ENCODE results near the gene C3orf18.

C3orf18 gene

GRCh38 chr3:50587806-50588758 lies 20.5 kb upstream of the C3orf18 start:
- no peak overlapping the region for H3K27ac ChIP-seq (ENCODE audit: low read depth, low read length)
- H3K9me3 ChIP-seq (ENCODE audit: control insufficient read depth, insufficient read depth, low read length): no peaks in the 10 kb centered on the region
- no peak overlapping the region for H3K9ac ChIP-seq (ENCODE audit: low read depth, low read length)
- H3K4me3 ChIP-seq (ENCODE audit: low read depth, low read length): no peak overlapping the region
- no peaks in the 10 kb centered on the region; the same call in 1 of the 2 replicates for H3K4me1 ChIP-seq (ENCODE audit: control insufficient read depth, insufficient read depth, low read length)
- peaks cover 4% of the 10 kb centered on the region; the same call in 1 of the 2 replicates for H3K36me3 ChIP-seq (ENCODE audit: control insufficient read depth, insufficient read depth, low read length)
- no peaks in the 10 kb centered on the region for H3K27me3 ChIP-seq (ENCODE audit: control insufficient read depth, insufficient read depth, low read length)

- Histone ChIP-seq H3K4me3 (ENCODE audit: low read depth, low read length) (no peak overlapping the region), H3K27me3 (ENCODE audit: control insufficient read depth, insufficient read depth, low read length) (no peaks in the 10 kb centered on the region), H3K9me3 (ENCODE audit: control insufficient read depth, insufficient read depth, low read length) (no peaks in the 10 kb centered on the region), H3K27ac (ENCODE audit: low read depth, low read length) (no peak overlapping the region), H3K36me3 (ENCODE audit: control insufficient read depth, insufficient read depth, low read length) (peaks cover 5% of the 10 kb centered on the region; the same call in 1 of the 2 replicates), H3K4me1 (ENCODE audit: control insufficient read depth, insufficient read depth, low read length) (no peaks in the 10 kb centered on the region; the same call in 1 of the 2 replicates), H3K9ac (ENCODE audit: low read depth, low read length) (no peak overlapping the region)
Measured at GRCh38 chr3:50587373-50587772, 19.8 kb upstream of the C3orf18 start.

- H3K9me3 ChIP-seq (ENCODE audit: control insufficient read depth, insufficient read depth, low read length): no peaks in the 10 kb centered on the region
- H3K4me1 ChIP-seq (ENCODE audit: control insufficient read depth, insufficient read depth, low read length): no peaks in the 10 kb centered on the region; the same call in 1 of the 2 replicates
- H3K27ac ChIP-seq (ENCODE audit: low read depth, low read length): no peak overlapping the region
- H3K27me3 ChIP-seq (ENCODE audit: control insufficient read depth, insufficient read depth, low read length): no peaks in the 10 kb centered on the region
- H3K9ac ChIP-seq (ENCODE audit: low read depth, low read length): no peak overlapping the region
- no peak overlapping the region for H3K4me3 ChIP-seq (ENCODE audit: low read depth, low read length)
- peaks cover 9% of the 10 kb centered on the region; the same call in 1 of the 2 replicates for H3K36me3 ChIP-seq (ENCODE audit: control insufficient read depth, insufficient read depth, low read length)
Measured at GRCh38 chr3:50586763-50587070, 19.2 kb upstream of the C3orf18 start.

GRCh38 chr3:50585919-50586762 lies 18.6 kb upstream of the C3orf18 start:
- Histone ChIP-seq H3K9ac (ENCODE audit: low read depth, low read length) (no peak overlapping the region), H3K4me3 (ENCODE audit: low read depth, low read length) (no peak overlapping the region), H3K9me3 (ENCODE audit: control insufficient read depth, insufficient read depth, low read length) (no peaks in the 10 kb centered on the region), H3K36me3 (ENCODE audit: control insufficient read depth, insufficient read depth, low read length) (peaks cover 12% of the 10 kb centered on the region; the same call in 1 of the 2 replicates), H3K4me1 (ENCODE audit: control insufficient read depth, insufficient read depth, low read length) (no peaks in the 10 kb centered on the region; the same call in 1 of the 2 replicates), H3K27me3 (ENCODE audit: control insufficient read depth, insufficient read depth, low read length) (no peaks in the 10 kb centered on the region), H3K27ac (ENCODE audit: low read depth, low read length) (no peak overlapping the region)

- no peak overlapping the region for H3K27ac ChIP-seq (ENCODE audit: low read depth, low read length)
- H3K4me1 ChIP-seq (ENCODE audit: control insufficient read depth, insufficient read depth, low read length): no peaks in the 10 kb centered on the region
- no peak overlapping the region for H3K4me3 ChIP-seq (ENCODE audit: low read depth, low read length)
- H3K9ac ChIP-seq (ENCODE audit: low read depth, low read length): no peak overlapping the region
- H3K9me3 ChIP-seq (ENCODE audit: control insufficient read depth, insufficient read depth, low read length): no peaks in the 10 kb centered on the region
- H3K36me3 ChIP-seq (ENCODE audit: control insufficient read depth, insufficient read depth, low read length): peaks cover 12% of the 10 kb centered on the region; the same call in 1 of the 2 replicates
- no peaks in the 10 kb centered on the region for H3K27me3 ChIP-seq (ENCODE audit: control insufficient read depth, insufficient read depth, low read length)
Measured at GRCh38 chr3:50584391-50584790, 16.8 kb upstream of the C3orf18 start.

- Histone ChIP-seq H3K4me3 (ENCODE audit: low read depth, low read length) (no peak overlapping the region), H3K27me3 (ENCODE audit: control insufficient read depth, insufficient read depth, low read length) (no peaks in the 10 kb centered on the region), H3K27ac (ENCODE audit: low read depth, low read length) (no peak overlapping the region), H3K4me1 (ENCODE audit: control insufficient read depth, insufficient read depth, low read length) (no peaks in the 10 kb centered on the region), H3K9ac (ENCODE audit: low read depth, low read length) (no peak overlapping the region), H3K36me3 (ENCODE audit: control insufficient read depth, insufficient read depth, low read length) (peaks cover 12% of the 10 kb centered on the region; the same call in 1 of the 2 replicates), H3K9me3 (ENCODE audit: control insufficient read depth, insufficient read depth, low read length) (no peaks in the 10 kb centered on the region)
Measured at GRCh38 chr3:50583897-50584296, 16.4 kb upstream of the C3orf18 start.

GRCh38 chr3:50582083-50582482 lies 14.5 kb upstream of the C3orf18 start:
- Histone ChIP-seq H3K9ac (ENCODE audit: low read depth, low read length) (no peak overlapping the region), H3K4me3 (ENCODE audit: low read depth, low read length) (no peak overlapping the region), H3K27ac (ENCODE audit: low read depth, low read length) (no peak overlapping the region), H3K36me3 (ENCODE audit: control insufficient read depth, insufficient read depth, low read length) (peaks cover 12% of the 10 kb centered on the region; the same call in 1 of the 2 replicates), H3K4me1 (ENCODE audit: control insufficient read depth, insufficient read depth, low read length) (no peaks in the 10 kb centered on the region), H3K9me3 (ENCODE audit: control insufficient read depth, insufficient read depth, low read length) (no peaks in the 10 kb centered on the region), H3K27me3 (ENCODE audit: control insufficient read depth, insufficient read depth, low read length) (no peaks in the 10 kb centered on the region)

- Histone ChIP-seq H3K4me1 (ENCODE audit: control insufficient read depth, insufficient read depth, low read length) (no peaks in the 10 kb centered on the region), H3K4me3 (ENCODE audit: low read depth, low read length) (no peak overlapping the region), H3K9ac (ENCODE audit: low read depth, low read length) (no peak overlapping the region), H3K27ac (ENCODE audit: low read depth, low read length) (no peak overlapping the region), H3K27me3 (ENCODE audit: control insufficient read depth, insufficient read depth, low read length) (no peaks in the 10 kb centered on the region), H3K36me3 (ENCODE audit: control insufficient read depth, insufficient read depth, low read length) (peaks cover 12% of the 10 kb centered on the region; the same call in 1 of the 2 replicates), H3K9me3 (ENCODE audit: control insufficient read depth, insufficient read depth, low read length) (no peaks in the 10 kb centered on the region)
Measured at GRCh38 chr3:50581459-50581842, 13.9 kb upstream of the C3orf18 start.

GRCh38 chr3:50580683-50581458 lies 13.3 kb upstream of the C3orf18 start:
- Histone ChIP-seq H3K9ac (ENCODE audit: low read depth, low read length) (no peak overlapping the region), H3K9me3 (ENCODE audit: control insufficient read depth, insufficient read depth, low read length) (no peaks in the 10 kb centered on the region), H3K27me3 (ENCODE audit: control insufficient read depth, insufficient read depth, low read length) (no peaks in the 10 kb centered on the region), H3K36me3 (ENCODE audit: control insufficient read depth, insufficient read depth, low read length) (peaks cover 12% of the 10 kb centered on the region; the same call in 1 of the 2 replicates), H3K4me3 (ENCODE audit: low read depth, low read length) (no peak overlapping the region), H3K27ac (ENCODE audit: low read depth, low read length) (no peak overlapping the region), H3K4me1 (ENCODE audit: control insufficient read depth, insufficient read depth, low read length) (no peaks in the 10 kb centered on the region)

- peaks cover 7% of the 10 kb centered on the region; the same call in 1 of the 2 replicates for H3K36me3 ChIP-seq (ENCODE audit: control insufficient read depth, insufficient read depth, low read length)
- no peak overlapping the region for H3K27ac ChIP-seq (ENCODE audit: low read depth, low read length)
- no peaks in the 10 kb centered on the region for H3K9me3 ChIP-seq (ENCODE audit: control insufficient read depth, insufficient read depth, low read length)
- H3K9ac ChIP-seq (ENCODE audit: low read depth, low read length): no peak overlapping the region
- H3K27me3 ChIP-seq (ENCODE audit: control insufficient read depth, insufficient read depth, low read length): no peaks in the 10 kb centered on the region
- H3K4me3 ChIP-seq (ENCODE audit: low read depth, low read length): no peak overlapping the region
- no peaks in the 10 kb centered on the region for H3K4me1 ChIP-seq (ENCODE audit: control insufficient read depth, insufficient read depth, low read length)
Measured at GRCh38 chr3:50577348-50577747, 9.8 kb upstream of the C3orf18 start.
